HCT116 (cell line): Measurements from ENCODE around the gene C6orf118.

ENCODE experiments used
- CBX3 ChIP-seq: IDR thresholded peaks from 2 replicates; pipeline ENCODE4 v1.6.1; 2012; ENCODE audit warnings: low read depth
- CEBPB ChIP-seq: IDR thresholded peaks from 2 replicates; pipeline ENCODE4 v1.6.1; 2012; ENCODE audit warnings: low read depth
- CTCF ChIP-seq, 3 experiments: fragments of 200-600 bp in 1 of 3; sonication (generic) in 1 of 3; IDR thresholded peaks in 2 of 3; conservative IDR thresholded peaks in 1 of 3; 2 replicates each; pipeline ENCODE4 v1.5.1; 2012 to 2017; ENCODE audit warnings: low read depth in 2 of 3, low read length in 2 of 3, antibody characterized with exemption in 1 of 3, borderline replicate concordance in 1 of 3, control low read depth in 1 of 3, mild to moderate bottlenecking in 1 of 3, mixed read lengths in 1 of 3, mixed run types in 1 of 3, moderate library complexity in 1 of 3; ENCODE audit not compliant: insufficient read depth in 1 of 3
- EGR1 ChIP-seq: IDR thresholded peaks from 2 replicates; pipeline ENCODE4 v1.6.1; 2012; ENCODE audit warnings: low read depth
- EZH2phosphoT487 ChIP-seq: fragments of 200-600 bp; IDR thresholded peaks from 2 replicates; pipeline ENCODE4 v1.6.1; 2018; ENCODE audit warnings: antibody characterized with exemption, borderline replicate concordance
- MAX ChIP-seq: IDR thresholded peaks from 2 replicates; pipeline ENCODE4 v1.6.1; 2012
- POLR2A ChIP-seq: IDR thresholded peaks from 2 replicates; pipeline ENCODE4 v1.7.0; 2011; ENCODE audit warnings: borderline replicate concordance; ENCODE audit not compliant: insufficient read depth, insufficient read length; ENCODE audit errors: extremely low read depth
- POLR2AphosphoS5 ChIP-seq: IDR thresholded peaks from 2 replicates; pipeline ENCODE4 v1.6.1; 2011; ENCODE audit warnings: mild to moderate bottlenecking, low read depth, low read length, moderate library complexity
- SIN3A ChIP-seq: IDR thresholded peaks from 2 replicates; pipeline ENCODE4 v1.6.1; 2012; ENCODE audit warnings: low read depth
- SRF ChIP-seq: IDR thresholded peaks from 2 replicates; pipeline ENCODE4 v1.6.1; 2012; ENCODE audit warnings: low read depth
- TCF7L2 ChIP-seq: IDR thresholded peaks from 2 replicates; pipeline ENCODE4 v1.7.0; 2011; ENCODE audit warnings: borderline replicate concordance, inconsistent platforms; ENCODE audit not compliant: insufficient read depth, insufficient read length; ENCODE audit errors: extremely low read depth

- TF ChIP-seq EGR1 (no peak), CTCF (IDR thresholded peaks at IDR 0.05 in 2 of 3, conservative IDR thresholded peaks at IDR 0.05 in 1 of 3; ENCODE audit: borderline replicate concordance in 1 of 3, insufficient read depth in 1 of 3, low read depth in 2 of 3, low read length in 2 of 3) (no peak), MAX (no peak), CBX3 (no peak), SRF (no peak), POLR2A (no peak), SIN3A (no peak), CEBPB (no peak), POLR2AphosphoS5 (no peak), EZH2phosphoT487 (no peak), TCF7L2 (no peak)
These were observed at the start of gene C6orf118 for GRCh38 chr6:165308926-165309731.
